ENCODE data around the gene ZBTB2.
"Not testable (repeated sequence)": the region's sequence is repeated elsewhere in the genome, so short reads cannot be mapped to it uniquely, and the experiment has no call there.

The ZBTB2 gene

GRCh38 chr6:151370509-151371078 lies 20.8 kb downstream of the ZBTB2 start:
- DNase-seq (ENCODE audit: low spot score), result peak; percentile 14

DNA sequence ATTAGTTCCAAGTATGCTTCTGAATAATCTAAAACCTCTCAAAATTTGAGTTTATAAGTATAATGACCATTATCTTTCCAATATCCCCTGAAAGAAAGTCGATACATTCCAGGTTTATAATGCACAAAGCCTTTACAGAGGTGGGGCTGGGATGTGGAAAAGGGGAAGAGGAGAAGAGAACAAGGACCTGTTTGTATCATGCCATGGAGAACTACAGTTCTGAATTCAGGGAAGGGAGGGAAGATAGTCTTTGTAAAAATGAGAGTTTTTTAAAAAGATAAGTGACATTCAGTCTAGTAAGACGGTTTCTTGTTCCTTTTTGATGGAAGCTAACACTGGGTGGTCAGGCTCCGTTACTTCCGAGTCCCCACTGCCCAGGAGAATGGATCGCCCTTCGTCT lies 26.1 kb downstream of the ZBTB2 start:
- no peak for DNase-seq (ENCODE audit: low spot score)

DNA sequence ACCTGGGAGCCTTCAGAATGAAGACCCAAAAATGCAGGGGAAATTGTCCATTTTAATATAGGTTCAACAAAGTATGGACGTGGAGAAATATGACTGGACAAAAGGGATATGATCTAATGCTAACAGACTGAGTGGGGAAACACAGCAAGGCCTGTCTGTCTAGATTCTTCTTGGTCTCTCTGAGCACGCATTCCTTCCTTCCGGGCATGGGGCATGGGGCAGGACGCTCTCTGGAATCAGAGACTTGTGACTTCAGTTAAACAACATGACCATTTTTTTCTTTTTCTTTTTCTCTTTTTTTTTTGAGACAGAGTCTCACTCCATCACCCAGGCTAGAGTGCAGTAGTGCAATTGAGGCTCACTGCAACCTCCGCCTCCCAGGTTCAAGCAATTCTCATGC lies 31.9 kb downstream of the ZBTB2 start:
- DNase-seq (ENCODE audit: low spot score), result no peak

DNA sequence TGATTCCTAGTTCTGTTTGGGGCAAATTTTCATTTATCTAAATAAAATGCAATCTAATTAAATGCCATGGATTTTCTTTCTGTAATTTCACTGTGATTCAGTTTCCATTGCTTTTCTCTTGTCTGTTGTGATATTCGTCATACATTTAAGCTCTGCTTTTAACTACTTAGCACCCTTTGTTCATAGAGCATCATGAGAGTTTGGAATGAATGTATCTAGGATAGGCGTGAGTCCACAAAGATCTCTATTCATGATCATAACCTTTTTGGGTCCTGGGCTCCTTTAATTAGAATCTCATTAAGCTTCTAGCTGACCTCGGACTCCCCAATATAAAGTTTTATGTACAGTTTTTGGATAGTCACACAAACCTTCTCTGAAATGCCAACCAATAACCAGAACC lies 32.9 kb downstream of the ZBTB2 start:
- no peak for DNase-seq (ENCODE audit: low spot score)

GRCh38 chr6:151357758-151358436 lies 33.5 kb downstream of the ZBTB2 start:
- no peak for DNase-seq (ENCODE audit: low spot score)

- DNase-seq (ENCODE audit: low spot score), result not testable (repeated sequence)
Measured at GRCh38 chr6:151356983-151357382, 34.4 kb downstream of the ZBTB2 start.

DNA sequence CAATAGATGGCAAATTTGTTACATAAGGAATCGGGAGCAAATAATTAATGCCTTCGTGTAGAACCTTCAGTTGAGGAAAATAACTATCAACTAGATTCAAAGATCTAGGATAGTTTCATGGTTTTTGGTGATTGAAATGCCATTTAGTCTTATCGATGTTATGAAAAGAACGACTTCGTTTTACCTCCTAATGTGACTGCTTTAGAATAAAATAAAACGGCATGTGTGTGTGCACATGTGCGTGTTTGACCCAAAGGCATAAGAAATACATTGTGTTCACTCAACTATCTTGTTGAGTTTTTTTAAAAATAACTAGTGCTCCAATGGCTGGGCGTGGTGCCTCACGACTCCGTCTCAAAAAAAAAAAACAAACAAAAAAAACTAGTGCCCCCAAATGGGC lies 37.6 kb downstream of the ZBTB2 start:
- no peak for DNase-seq (ENCODE audit: low spot score)

DNA sequence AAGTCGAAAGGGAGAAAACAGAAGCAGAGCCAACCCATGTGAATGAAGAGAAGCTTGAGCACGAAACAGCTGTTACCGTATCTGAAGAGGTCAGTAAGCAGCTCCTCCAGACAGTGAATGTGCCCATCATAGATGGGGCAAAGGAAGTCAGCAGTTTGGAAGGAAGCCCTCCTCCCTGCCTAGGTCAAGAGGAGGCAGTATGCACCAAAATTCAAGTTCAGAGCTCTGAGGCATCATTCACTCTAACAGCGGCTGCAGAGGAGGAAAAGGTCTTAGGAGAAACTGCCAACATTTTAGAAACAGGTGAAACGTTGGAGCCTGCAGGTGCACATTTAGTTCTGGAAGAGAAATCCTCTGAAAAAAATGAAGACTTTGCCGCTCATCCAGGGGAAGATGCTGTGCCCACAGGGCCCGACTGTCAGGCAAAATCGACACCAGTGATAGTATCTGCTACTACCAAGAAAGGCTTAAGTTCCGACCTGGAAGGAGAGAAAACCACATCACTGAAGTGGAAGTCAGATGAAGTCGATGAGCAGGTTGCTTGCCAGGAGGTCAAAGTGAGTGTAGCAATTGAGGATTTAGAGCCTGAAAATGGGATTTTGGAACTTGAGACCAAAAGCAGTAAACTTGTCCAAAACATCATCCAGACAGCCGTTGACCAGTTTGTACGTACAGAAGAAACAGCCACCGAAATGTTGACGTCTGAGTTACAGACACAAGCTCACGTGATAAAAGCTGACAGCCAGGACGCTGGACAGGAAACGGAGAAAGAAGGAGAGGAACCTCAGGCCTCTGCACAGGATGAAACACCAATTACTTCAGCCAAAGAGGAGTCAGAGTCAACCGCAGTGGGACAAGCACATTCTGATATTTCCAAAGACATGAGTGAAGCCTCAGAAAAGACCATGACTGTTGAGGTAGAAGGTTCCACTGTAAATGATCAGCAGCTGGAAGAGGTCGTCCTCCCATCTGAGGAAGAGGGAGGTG lies 38.7 kb downstream of the ZBTB2 start:
- no peak for DNase-seq (ENCODE audit: low spot score)

GRCh38 chr6:151351731-151352130 lies 39.6 kb downstream of the ZBTB2 start:
- no peak for DNase-seq (ENCODE audit: low spot score)

GRCh38 chr6:151351146-151351700 lies 40.1 kb downstream of the ZBTB2 start:
- no peak for DNase-seq (ENCODE audit: low spot score)

- no peak for DNase-seq (ENCODE audit: low spot score)
Measured at GRCh38 chr6:151350442-151351145, 40.8 kb downstream of the ZBTB2 start.

DNA sequence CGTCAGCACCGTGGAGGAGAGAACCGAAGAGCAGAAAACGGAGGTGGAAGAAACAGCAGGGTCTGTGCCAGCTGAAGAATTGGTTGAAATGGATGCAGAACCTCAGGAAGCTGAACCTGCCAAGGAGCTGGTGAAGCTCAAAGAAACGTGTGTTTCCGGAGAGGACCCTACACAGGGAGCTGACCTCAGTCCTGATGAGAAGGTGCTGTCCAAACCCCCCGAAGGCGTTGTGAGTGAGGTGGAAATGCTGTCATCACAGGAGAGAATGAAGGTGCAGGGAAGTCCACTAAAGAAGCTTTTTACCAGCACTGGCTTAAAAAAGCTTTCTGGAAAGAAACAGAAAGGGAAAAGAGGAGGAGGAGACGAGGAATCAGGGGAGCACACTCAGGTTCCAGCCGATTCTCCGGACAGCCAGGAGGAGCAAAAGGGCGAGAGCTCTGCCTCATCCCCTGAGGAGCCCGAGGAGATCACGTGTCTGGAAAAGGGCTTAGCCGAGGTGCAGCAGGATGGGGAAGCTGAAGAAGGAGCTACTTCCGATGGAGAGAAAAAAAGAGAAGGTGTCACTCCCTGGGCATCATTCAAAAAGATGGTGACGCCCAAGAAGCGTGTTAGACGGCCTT lies 41.6 kb downstream of the ZBTB2 start:
- no peak for DNase-seq (ENCODE audit: low spot score)

DNA sequence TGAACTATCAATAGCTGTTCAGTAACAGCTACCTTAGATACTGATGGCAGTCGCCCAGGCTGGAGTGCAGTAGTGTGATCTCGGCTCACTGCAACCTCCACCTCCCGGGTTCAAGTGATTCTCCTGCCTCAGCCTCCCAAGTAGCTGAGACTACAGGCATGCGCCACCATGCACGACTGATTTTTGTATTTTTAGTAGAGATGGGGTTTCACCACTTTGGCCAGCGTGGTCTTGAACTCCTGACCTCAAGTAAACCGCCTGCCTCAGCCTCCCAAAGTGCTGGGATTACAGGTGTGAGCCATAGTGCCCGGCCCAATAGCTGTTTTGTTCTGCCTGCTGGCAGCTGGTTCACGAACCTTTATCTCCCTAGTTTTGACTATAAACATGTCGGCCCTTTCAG lies 48.6 kb downstream of the ZBTB2 start:
- DNase-seq (ENCODE audit: low spot score), result not testable (repeated sequence)

DNA sequence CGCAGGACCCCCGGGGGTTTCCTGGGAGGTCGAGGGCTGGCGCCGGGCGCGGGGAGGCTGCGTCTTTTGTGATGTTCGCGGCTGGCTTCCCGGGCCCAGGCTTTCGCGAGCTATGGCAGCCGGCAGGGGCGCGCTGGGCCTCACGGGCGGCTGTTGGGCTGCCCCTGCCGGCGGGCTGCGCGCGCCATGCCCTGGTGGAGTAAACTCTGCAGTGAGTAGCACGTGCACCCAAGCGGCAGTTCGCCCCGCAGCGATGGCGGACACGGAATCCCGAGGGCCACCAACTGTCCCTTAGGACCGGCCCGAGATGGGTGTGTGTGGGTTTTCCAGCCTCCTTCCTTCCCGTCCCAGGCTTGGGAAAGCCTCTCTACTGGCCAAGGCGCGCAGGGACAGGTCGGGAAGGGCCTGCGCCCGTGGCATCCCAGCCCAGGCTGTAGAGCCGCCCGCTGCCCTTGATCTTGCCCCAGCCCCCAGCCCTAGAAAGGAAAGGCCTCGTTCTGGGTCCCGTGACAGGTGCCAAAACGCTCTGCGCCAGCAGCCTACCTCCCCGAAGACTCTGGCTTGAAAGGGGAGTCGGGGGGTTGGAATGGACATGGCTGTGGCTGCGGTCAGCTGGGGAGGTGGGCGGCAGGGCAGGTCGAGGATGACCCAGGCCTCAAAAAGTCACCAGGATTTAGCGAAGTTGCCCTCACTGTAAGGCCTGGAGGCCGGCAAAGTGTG lies 49.7 kb downstream of the ZBTB2 start:
- no peak for DNase-seq (ENCODE audit: low spot score)

DNA sequence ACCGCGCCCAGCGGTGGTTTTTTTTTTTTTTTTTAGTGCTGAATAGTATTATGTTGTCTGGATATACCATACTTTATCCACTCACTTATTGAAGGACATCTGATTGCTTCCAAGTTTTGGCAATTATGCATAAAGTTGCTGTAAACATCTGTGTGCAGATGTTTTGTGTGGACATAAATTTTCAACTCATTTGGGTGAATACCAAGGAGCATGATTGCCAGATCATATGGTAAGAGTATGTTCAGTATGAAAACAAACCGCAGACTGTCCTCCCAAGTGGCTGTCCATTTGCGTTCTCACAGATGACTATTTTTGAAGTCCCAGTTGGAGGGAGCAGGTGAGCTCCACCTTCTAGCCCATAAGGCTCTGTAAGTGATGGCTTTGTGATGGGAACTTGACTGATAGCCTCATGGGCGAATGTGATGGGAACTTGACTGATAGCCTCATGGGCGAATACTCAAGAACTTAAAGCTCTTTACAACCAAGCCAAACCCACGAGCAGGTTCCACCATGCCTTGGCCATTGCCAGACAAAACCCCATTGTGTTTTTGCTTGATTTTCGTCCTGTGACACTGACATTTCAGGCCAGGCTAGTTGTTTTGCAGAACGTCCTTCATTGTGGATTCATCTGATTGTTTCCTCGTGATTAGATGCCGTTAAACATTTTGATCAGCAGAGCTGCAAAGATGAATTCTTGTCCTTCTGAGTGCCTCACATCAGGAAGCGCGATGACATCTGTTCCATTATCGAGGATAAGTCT lies 51.0 kb downstream of the ZBTB2 start:
- no peak for DNase-seq (ENCODE audit: low spot score)

GRCh38 chr6:151339369-151339768 lies 52.0 kb downstream of the ZBTB2 start:
- no peak for DNase-seq (ENCODE audit: low spot score)

DNA sequence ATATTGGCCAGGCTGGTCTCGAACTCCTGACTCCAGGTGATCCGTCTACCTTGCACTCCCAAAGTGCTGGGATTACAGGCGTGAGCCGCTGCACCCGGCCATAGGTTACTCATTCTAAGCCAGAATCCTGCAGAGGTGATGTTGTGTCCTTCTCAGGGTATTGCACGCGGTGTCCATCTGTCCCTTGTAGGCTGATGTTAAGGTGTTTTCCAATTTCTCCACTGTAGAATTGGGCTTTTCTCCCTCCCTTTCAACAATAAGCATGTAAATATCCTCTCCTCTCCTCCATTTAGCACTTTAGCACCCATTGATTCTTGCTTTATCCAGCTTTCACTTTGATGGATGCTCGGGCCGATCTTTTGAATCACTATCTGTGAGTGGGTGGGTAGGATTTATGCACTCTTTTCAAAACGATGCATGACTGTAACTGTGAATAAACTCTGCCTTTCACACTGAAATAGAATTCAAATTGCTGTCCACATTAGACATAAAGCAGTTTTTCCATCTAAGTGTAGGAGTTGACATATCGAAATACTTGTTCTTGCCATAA lies 52.6 kb downstream of the ZBTB2 start:
- DNase-seq (ENCODE audit: low spot score), result no peak

GRCh38 chr6:151335930-151336329 lies 55.4 kb downstream of the ZBTB2 start:
- DNase-seq (ENCODE audit: low spot score), result no peak

GRCh38 chr6:151330130-151330696 lies 61.1 kb downstream of the ZBTB2 start:
- DNase-seq (ENCODE audit: low spot score), result peak; percentile 50

Data from AG08396 (cell line).